BJ (cell line): Measurements from ENCODE around the gene CDH18. TPM values are rescaled to one million over a fixed set of nuclear protein-coding genes. Genes with fewer than 3 reads are reported as not detected.

Experiments used
- CTCF ChIA-PET: fragments of 350-600 bp; formaldehyde crosslinking; extraction: SDS; loops from one replicate; lab custom pipeline; 2021; ENCODE audit warnings: antibody characterized with exemption, inconsistent platforms; lab: Yijun Ruan, JAX
- POLR2A ChIA-PET: fragments of 300-600 bp; sonication (Branson Sonifier 250); formaldehyde crosslinking; extraction: SDS; loops from one replicate; lab custom pipeline; 2021; ENCODE audit warnings: antibody characterized with exemption; lab: Charles Lee
- DNase-seq: peaks from one replicate; pipeline ENCODE4 v3.0.0-alpha.2; 2011; ENCODE audit warnings: low read depth
- H3K27me3 ChIP-seq: 2 replicates; pipeline ENCODE4 v1.6.0; 2011; ENCODE audit warnings: low read length; ENCODE audit not compliant: control insufficient read depth, insufficient read depth
- H3K36me3 ChIP-seq: 2 replicates; pipeline ENCODE4 v1.5.1; 2011; ENCODE audit warnings: low read length; ENCODE audit not compliant: control insufficient read depth, insufficient read depth
- H3K4me3 ChIP-seq: 2 replicates; pipeline ENCODE4 v1.5.1; 2011; ENCODE audit warnings: low read depth, mild to moderate bottlenecking, control low read depth, low read length
- polyA plus RNA-seq: library from polyadenylated mRNA; depleted of rRNA; stranded (reverse); fragments of >200 nt; gene quantifications from 2 replicates; pipeline ENCODE4 v1.2.3, GENCODE V29; 2011
- TF ChIP-seq, protein P1 (sequence below): IDR thresholded peaks from 2 replicates; pipeline ENCODE4 v1.5.1; 2011; ENCODE audit warnings: low read depth, mild to moderate bottlenecking, control low read depth, inconsistent platforms, low read length, moderate library complexity; ENCODE audit not compliant: insufficient read depth

Gene CDH18
- polyA plus RNA-seq, 1 experiment, result 0.31 TPM

DNA sequence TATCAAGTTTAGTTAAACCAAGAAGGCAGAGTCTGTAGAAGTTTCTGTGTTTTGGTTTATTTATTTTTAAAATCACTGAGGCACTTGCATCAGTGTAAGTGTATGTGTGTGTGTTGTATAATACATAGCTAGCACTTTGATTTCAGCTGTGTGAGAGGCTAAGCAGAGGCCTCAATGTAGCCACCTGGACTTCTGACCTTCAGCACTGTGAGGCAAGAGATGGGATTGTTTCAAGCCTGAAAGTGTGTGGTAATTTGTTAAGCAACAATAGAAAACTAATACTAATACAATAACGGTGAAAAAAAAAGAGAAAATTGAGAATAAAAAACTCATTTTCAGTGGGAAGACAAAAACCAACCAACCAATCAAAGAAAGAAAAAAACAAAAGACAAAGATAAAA lies 327.3 kb downstream of the CDH18 start:
- H3K4me3 ChIP-seq, result no peak overlapping the region
- no peak for DNase-seq
- TF ChIP-seq, protein P1, sequence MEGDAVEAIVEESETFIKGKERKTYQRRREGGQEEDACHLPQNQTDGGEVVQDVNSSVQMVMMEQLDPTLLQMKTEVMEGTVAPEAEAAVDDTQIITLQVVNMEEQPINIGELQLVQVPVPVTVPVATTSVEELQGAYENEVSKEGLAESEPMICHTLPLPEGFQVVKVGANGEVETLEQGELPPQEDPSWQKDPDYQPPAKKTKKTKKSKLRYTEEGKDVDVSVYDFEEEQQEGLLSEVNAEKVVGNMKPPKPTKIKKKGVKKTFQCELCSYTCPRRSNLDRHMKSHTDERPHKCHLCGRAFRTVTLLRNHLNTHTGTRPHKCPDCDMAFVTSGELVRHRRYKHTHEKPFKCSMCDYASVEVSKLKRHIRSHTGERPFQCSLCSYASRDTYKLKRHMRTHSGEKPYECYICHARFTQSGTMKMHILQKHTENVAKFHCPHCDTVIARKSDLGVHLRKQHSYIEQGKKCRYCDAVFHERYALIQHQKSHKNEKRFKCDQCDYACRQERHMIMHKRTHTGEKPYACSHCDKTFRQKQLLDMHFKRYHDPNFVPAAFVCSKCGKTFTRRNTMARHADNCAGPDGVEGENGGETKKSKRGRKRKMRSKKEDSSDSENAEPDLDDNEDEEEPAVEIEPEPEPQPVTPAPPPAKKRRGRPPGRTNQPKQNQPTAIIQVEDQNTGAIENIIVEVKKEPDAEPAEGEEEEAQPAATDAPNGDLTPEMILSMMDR, result no peak
- no peaks in the 10 kb centered on the region for H3K36me3 ChIP-seq
- no peaks in the 10 kb centered on the region for H3K27me3 ChIP-seq
- CTCF ChIA-PET, result interaction anchor here (1.5 kb wide), 1 partner anchor 12 kb away, joined by 3 read pairs; no protein-coding TSS in a partner anchor
- POLR2A ChIA-PET, result no interaction called here

DNA sequence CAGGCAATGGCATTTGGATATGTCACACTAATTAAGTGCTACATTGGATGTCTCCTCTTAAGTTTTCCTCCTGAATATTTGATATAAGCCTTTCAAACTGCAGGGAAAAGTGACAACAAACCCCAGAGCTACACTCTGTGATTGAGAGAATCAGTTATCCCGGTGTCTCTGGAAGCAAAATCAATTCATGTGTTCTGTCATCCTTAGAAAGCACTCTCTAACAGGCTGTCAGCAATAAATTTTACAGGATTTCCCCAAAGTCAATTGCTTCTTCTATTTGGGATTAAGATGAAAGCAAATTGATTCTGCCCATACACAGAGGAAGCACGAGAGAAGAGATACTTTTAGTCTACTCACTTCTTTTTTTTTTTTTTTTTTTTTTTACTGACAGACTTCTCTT lies 332.4 kb downstream of the CDH18 start:
- no peaks in the 10 kb centered on the region for H3K36me3 ChIP-seq
- TF ChIP-seq, protein P1, result no peak
- no peaks in the 10 kb centered on the region for H3K27me3 ChIP-seq
- no peak overlapping the region for H3K4me3 ChIP-seq
- CTCF ChIA-PET, result no interaction called here
- DNase-seq, result no peak
- POLR2A ChIA-PET, result no interaction called here

DNA sequence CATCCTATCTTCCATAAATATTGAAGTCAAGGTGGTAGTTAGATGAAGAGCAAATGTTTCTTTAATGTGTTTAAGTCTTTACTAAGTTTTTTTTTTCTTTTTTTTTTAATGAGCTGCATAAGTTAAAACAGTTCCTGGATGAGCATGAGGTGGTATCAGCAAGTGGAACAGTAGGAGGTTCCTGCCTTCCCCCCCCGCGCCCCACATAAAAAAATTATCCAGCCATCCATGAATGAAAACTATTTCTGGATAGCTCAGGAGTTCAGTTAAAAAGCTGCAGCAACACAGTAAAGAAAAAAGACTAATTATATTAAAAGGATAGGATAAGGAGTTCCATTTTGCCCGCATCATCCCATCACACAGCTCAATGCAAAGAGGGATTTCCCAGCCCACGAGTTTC lies 349.5 kb downstream of the CDH18 start:
- H3K27me3 ChIP-seq, result no peaks in the 10 kb centered on the region
- H3K4me3 ChIP-seq, result no peak overlapping the region
- no peaks in the 10 kb centered on the region for H3K36me3 ChIP-seq
- ChIA-PET CTCF (no interaction called here), POLR2A (no interaction called here)
- TF ChIP-seq, protein P1, result no peak
- DNase-seq, result no peak

DNA sequence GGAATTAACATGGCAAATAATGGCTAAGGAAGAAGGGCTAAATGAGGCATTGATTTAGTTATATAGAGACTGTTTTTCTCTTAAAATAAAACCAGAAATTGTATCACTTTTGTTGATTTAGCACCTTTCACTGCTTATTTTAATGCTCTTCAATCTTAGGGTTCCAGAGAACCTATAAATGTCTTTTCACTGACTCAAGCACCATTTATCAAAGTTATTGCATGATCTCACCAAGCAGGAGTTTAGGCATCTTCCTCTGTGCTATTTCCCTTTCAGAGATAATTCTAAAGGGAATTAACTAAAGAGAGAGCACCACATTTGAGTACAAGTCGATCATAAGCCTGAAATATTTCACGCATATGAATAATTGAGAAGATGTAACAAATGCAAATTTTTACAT lies 357.1 kb downstream of the CDH18 start:
- no peak overlapping the region for H3K4me3 ChIP-seq
- no peaks in the 10 kb centered on the region for H3K27me3 ChIP-seq
- POLR2A ChIA-PET, result no interaction called here
- DNase-seq, result no peak
- TF ChIP-seq, protein P1, result no peak
- CTCF ChIA-PET, result no interaction called here
- no peaks in the 10 kb centered on the region for H3K36me3 ChIP-seq

DNA sequence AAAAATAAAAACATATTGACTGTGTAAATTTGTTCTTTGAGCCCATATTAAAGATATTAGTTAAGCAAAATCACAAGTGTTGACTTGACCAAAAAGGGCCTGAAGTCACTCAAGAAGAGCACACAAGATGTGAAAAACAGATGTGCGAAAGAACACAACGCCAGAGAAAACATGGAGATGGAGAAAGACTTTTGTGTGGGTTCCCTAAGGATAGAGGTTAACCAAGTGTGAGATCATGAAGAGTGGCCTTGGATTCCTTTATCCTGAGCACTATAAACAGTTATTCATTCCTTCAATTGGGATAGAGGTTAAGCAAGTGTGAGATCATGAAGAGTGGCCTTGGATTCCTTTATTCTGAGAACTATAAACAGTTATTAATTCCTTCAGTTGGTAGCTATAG lies 361.8 kb downstream of the CDH18 start:
- ChIA-PET CTCF (no interaction called here), POLR2A (no interaction called here)
- no peak for DNase-seq
- TF ChIP-seq, protein P1, result no peak
- no peaks in the 10 kb centered on the region for H3K27me3 ChIP-seq
- no peak overlapping the region for H3K4me3 ChIP-seq
- no peaks in the 10 kb centered on the region for H3K36me3 ChIP-seq
